Ecto neural progenitor cell (in vitro differentiated cells): ENCODE results near the gene COG5.

Source experiments
- DNase-seq: peaks from one replicate; pipeline ENCODE4 v3.0.0-alpha.2; 2018; ENCODE audit warnings: low spot score

The COG5 gene

GRCh38 chr7:107505997-107506673, 57.6 kb downstream of the COG5 start:
- no peak for DNase-seq

- DNase-seq = no peak
These were observed 58.4 kb downstream of the COG5 start for GRCh38 chr7:107505362-107505761.

GRCh38 chr7:107503687-107504086, 60.0 kb downstream of the COG5 start:
- DNase-seq = no peak

GRCh38 chr7:107502797-107503196, 60.9 kb downstream of the COG5 start:
- DNase-seq = no peak

GRCh38 chr7:107502154-107502553, 61.6 kb downstream of the COG5 start:
- no peak for DNase-seq

GRCh38 chr7:107501593-107501992, 62.1 kb downstream of the COG5 start:
- DNase-seq = no peak

- no peak for DNase-seq
These were observed 64.0 kb downstream of the COG5 start for GRCh38 chr7:107499731-107500130.

- DNase-seq = no peak
These were observed 68.2 kb downstream of the COG5 start for GRCh38 chr7:107495516-107495915.

GRCh38 chr7:107494884-107495283, 68.8 kb downstream of the COG5 start:
- DNase-seq = no peak

- no peak for DNase-seq
These were observed 69.4 kb downstream of the COG5 start for GRCh38 chr7:107494315-107494751.

GRCh38 chr7:107492875-107493274, 70.8 kb downstream of the COG5 start:
- DNase-seq = no peak

- no peak for DNase-seq
These were observed 77.7 kb downstream of the COG5 start for GRCh38 chr7:107486041-107486440.

- DNase-seq = no peak
These were observed 81.1 kb downstream of the COG5 start for GRCh38 chr7:107482571-107482970.

- DNase-seq = no peak
These were observed 82.8 kb downstream of the COG5 start for GRCh38 chr7:107480932-107481331.

GRCh38 chr7:107479303-107479702, 84.4 kb downstream of the COG5 start:
- no peak for DNase-seq

- DNase-seq = no peak
These were observed 89.6 kb downstream of the COG5 start for GRCh38 chr7:107474104-107474521.

- DNase-seq = no peak
These were observed 91.6 kb downstream of the COG5 start for GRCh38 chr7:107472116-107472515.

GRCh38 chr7:107471292-107472070, 92.2 kb downstream of the COG5 start:
- no peak for DNase-seq

GRCh38 chr7:107469929-107470328, 93.8 kb downstream of the COG5 start, which contains the start of gene GPR22:
TSS of gene GPR22 (plus strand) at chr7:107470057. CDS start at chr7:107474061, 4,004 bp downstream.
- DNase-seq = no peak

GRCh38 chr7:107468824-107469223, 94.9 kb downstream of the COG5 start:
- no peak for DNase-seq

GRCh38 chr7:107467972-107468371, 95.7 kb downstream of the COG5 start:
- no peak for DNase-seq

GRCh38 chr7:107464666-107465226, 99.0 kb downstream of the COG5 start:
- DNase-seq = no peak
